Neural cell (in vitro differentiated cells): ENCODE measurements around the gene NUDT3.

Experiments
- POLR2AphosphoS5 ChIP-seq: IDR thresholded peaks from 2 replicates; pipeline ENCODE4 v1.6.1; 2012
- SMC3 ChIP-seq: fragments of 450-650 bp; conservative IDR thresholded peaks from 2 replicates; pipeline ENCODE4 v1.6.1; 2014; ENCODE audit warnings: antibody characterized with exemption, mild to moderate bottlenecking, moderate library complexity; ENCODE audit not compliant: poor library complexity
- TAF1 ChIP-seq: IDR thresholded peaks from 2 replicates; pipeline ENCODE4 v1.6.1; 2012; ENCODE audit warnings: low read depth

DNA sequence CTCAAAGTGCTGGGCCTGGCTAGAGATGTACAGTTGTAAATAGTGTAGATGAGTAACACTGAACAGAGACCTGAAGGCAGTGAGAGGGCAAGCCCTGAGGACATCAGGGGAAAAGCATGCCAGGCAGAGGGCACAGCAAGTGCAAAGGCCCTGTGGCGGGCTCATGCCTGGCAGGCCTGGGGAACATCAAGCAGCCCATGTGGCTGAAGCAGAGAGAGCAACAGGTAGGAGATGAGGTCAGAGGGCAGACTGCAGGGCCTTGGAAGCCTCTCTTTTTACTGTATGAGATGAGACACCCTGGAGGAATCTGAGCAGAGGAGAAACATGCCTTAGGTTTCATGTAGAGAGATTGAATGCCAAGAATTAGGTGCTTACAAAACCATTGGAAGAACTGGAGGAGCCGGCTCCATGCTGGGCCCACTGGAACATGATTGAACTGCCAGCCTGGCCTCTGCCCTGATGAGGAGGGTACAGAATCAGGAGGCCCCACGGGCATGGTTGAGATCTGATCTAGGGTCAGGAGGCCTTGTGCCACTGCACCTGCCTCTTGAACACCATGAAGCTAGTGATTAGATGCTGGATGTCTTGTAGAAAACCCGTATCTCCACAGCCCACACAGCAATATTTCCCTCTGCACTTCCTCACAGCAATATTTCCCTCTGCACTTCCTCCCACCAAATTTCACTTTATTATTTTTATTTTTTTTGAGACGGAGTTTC, 161.7 kb downstream of the NUDT3 start:
- TF ChIP-seq SMC3 = no peak
- TF ChIP-seq POLR2AphosphoS5 = no peak
- no peak for TF ChIP-seq TAF1
